ENCODE results near the gene MSS51.

Gene MSS51

GRCh38 chr10:73408061-73408460 is 25.3 kb downstream of the MSS51 start:
- H3K4me3 ChIP-seq (ENCODE audit: low read depth, low read length): no peak overlapping the region

GRCh38 chr10:73407495-73407894 is 25.9 kb downstream of the MSS51 start:
- TF ChIP-seq CTCF (IDR thresholded peaks at IDR 0.05; ENCODE audit: borderline replicate concordance, insufficient read depth, low read depth, low read length): no peak
- H3K4me3 ChIP-seq (ENCODE audit: low read depth, low read length): no peak overlapping the region

More at GRCh38 chr10:73408061-73408460, 25.3 kb downstream of the MSS51 start:
- TF ChIP-seq CTCF (IDR thresholded peaks at IDR 0.05; ENCODE audit: borderline replicate concordance, insufficient read depth, low read depth, low read length): no peak

GRCh38 chr10:73406846-73407245 is 26.5 kb downstream of the MSS51 start:
- no peak overlapping the region for H3K4me3 ChIP-seq (ENCODE audit: low read depth, low read length)
- no peak for TF ChIP-seq CTCF (IDR thresholded peaks at IDR 0.05; ENCODE audit: borderline replicate concordance, insufficient read depth, low read depth, low read length)

GRCh38 chr10:73405556-73405955 is 27.8 kb downstream of the MSS51 start:
- H3K4me3 ChIP-seq (ENCODE audit: low read depth, low read length): no peak overlapping the region
- TF ChIP-seq CTCF (IDR thresholded peaks at IDR 0.05; ENCODE audit: borderline replicate concordance, insufficient read depth, low read depth, low read length): no peak

- H3K4me3 ChIP-seq (ENCODE audit: low read depth, low read length): no peak overlapping the region
- TF ChIP-seq CTCF (IDR thresholded peaks at IDR 0.05; ENCODE audit: borderline replicate concordance, insufficient read depth, low read depth, low read length): no peak
These were observed 28.7 kb downstream of the MSS51 start for GRCh38 chr10:73404690-73405089.

GRCh38 chr10:73401636-73402035 is 31.7 kb downstream of the MSS51 start:
- no peak overlapping the region for H3K4me3 ChIP-seq (ENCODE audit: low read depth, low read length)
- no peak for TF ChIP-seq CTCF (IDR thresholded peaks at IDR 0.05; ENCODE audit: borderline replicate concordance, insufficient read depth, low read depth, low read length)

GRCh38 chr10:73399063-73399462 is 34.3 kb downstream of the MSS51 start:
- no peak overlapping the region for H3K4me3 ChIP-seq (ENCODE audit: low read depth, low read length)
- no peak for TF ChIP-seq CTCF (IDR thresholded peaks at IDR 0.05; ENCODE audit: borderline replicate concordance, insufficient read depth, low read depth, low read length)
